ENCODE data around the gene THEM4. TPM values are rescaled to one million over a fixed set of nuclear protein-coding genes. Genes with fewer than 3 reads are reported as not detected.

Gene THEM4
- total and polyA plus RNA-seq, 2 of the 8 experiments (the other 6 are each of a cell fraction or from before 2014, with no cell fraction given): 9.9 to 11.2 TPM

DNA sequence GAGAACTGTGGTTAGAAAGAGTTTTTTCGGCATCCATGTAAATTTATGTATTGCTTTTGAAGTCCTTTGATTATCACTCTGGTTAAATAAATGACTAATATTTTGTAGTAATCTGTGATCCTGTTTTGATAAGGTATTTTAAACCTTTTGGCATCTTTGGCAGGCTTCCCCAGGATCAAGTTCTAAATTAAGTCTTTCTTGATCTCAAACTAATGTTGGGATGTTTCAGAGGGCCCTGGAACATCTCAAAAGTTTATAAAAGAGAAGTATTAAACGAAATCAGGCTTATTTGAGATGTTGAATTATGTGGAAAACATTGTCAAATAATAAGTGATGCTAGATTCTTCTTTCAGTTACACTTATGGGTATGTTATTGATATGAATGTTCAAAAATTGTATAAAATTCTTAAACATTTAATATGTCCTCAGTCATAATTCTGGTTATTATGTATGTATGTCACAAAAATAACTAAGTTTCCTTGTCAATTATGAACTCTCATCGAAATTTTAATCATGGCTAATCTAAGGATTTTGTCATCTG is 47.7 kb upstream of the THEM4 start:
- H3K27me3 ChIP-seq (replicated peaks in 1 of 4; ENCODE audit: control insufficient read depth in 3 of 4, extremely low read depth in 1 of 4, insufficient read depth in 3 of 4, low read length in 3 of 4): no peaks in the 10 kb centered on the region
- CTCF ChIA-PET (ENCODE audit: partially characterized antibody): no interaction called here
- H4K8ac ChIP-seq (ENCODE audit: extremely low read depth, insufficient read depth, low read length): no peak overlapping the region
- TF ChIP-seq CHD2 (IDR thresholded peaks at IDR 0.05; ENCODE audit: low read length) (no peak), USF2 (IDR thresholded peaks at IDR 0.05; ENCODE audit: low read length) (no peak), SIX5 (IDR thresholded peaks at IDR 0.05; ENCODE audit: low read depth, low read length) (no peak), SP1 (IDR thresholded peaks at IDR 0.05; ENCODE audit: low read depth, low read length) (no peak), CHD1 (IDR thresholded peaks at IDR 0.05; ENCODE audit: low read depth, low read length) (no peak), GTF2F1 (IDR thresholded peaks at IDR 0.05; ENCODE audit: borderline replicate concordance, low read depth, low read length) (no peak), POLR2AphosphoS5 (IDR thresholded peaks at IDR 0.05; ENCODE audit: low read depth, low read length) (no peak), SIRT6 (IDR thresholded peaks at IDR 0.05; ENCODE audit: low read length) (no peak), TAF1 (IDR thresholded peaks at IDR 0.05; ENCODE audit: low read depth, low read length) (no peak)
- TF ChIP-seq, protein P1, sequence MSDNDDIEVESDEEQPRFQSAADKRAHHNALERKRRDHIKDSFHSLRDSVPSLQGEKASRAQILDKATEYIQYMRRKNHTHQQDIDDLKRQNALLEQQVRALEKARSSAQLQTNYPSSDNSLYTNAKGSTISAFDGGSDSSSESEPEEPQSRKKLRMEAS (IDR thresholded peaks at IDR 0.05): no peak
- no peak overlapping the region for H2BK15ac ChIP-seq (ENCODE audit: low read length)
- H3K9me3 ChIP-seq (ENCODE audit: insufficient read depth in 2 of 2, low read depth in 1 of 2, low read length in 1 of 2): no peaks in the 10 kb centered on the region
- H3K4me2 ChIP-seq (ENCODE audit: insufficient read depth in 1 of 2, low read depth in 2 of 2, low read length in 2 of 2): no peak overlapping the region
- H4K20me1 ChIP-seq (replicated peaks in 1 of 2; ENCODE audit: control insufficient read depth in 1 of 2, insufficient read depth in 2 of 2, low read length in 2 of 2): no peaks in the 10 kb centered on the region
- H3K79me1 ChIP-seq (ENCODE audit: low read depth, low read length): no peaks in the 10 kb centered on the region
- H2BK12ac ChIP-seq (ENCODE audit: low read depth, low read length): no peak overlapping the region
- no peak overlapping the region for H3K9ac ChIP-seq (replicated peaks in 1 of 4; ENCODE audit: extremely low read depth in 1 of 4, low read depth in 3 of 4, low read length in 3 of 4)
- no peak overlapping the region for H3K4ac ChIP-seq (replicated peaks; ENCODE audit: insufficient read length, low read depth, low read length)
- no peaks in the 10 kb centered on the region for H3K36me3 ChIP-seq (ENCODE audit: control insufficient read depth in 2 of 4, insufficient read depth in 4 of 4, low read length in 3 of 4)
- no peak overlapping the region for H3K27ac ChIP-seq (ENCODE audit: low read depth, low read length)
- H3K79me2 ChIP-seq (ENCODE audit: control insufficient read depth in 1 of 2, insufficient read depth in 2 of 2, low read length in 2 of 2): no peaks in the 10 kb centered on the region
- DNase-seq (ENCODE audit: low read depth in 1 of 2, low spot score in 2 of 2) (no peak), FAIRE-seq (no peak)
- no peak overlapping the region for H3K56ac ChIP-seq (replicated peaks; ENCODE audit: insufficient read length, low read depth, low read length)
- no peak overlapping the region for H3K4me3 ChIP-seq (ENCODE audit: extremely low read depth in 1 of 4, insufficient read depth in 2 of 4, low read depth in 3 of 4, low read length in 4 of 4)
- no peak overlapping the region for H3K18ac ChIP-seq (ENCODE audit: extremely low read depth, low read length)
- no peak overlapping the region for H2BK5ac ChIP-seq (ENCODE audit: low read depth, low read length)
- WGBS, 2 experiments (ENCODE audit: extremely low coverage in 1 of 2, insufficient coverage in 1 of 2, insufficient read length in 1 of 2, insufficient replicate concordance in 2 of 2, low coverage in 1 of 2, low lambda C conversion rate in 2 of 2, missing lambda C conversion rate in 1 of 2): 84% methylated on average over 3 of the region's 3 CpGs; no CpG with 5 or more reads in 1 of the 2 experiments
- POLR2A ChIA-PET (ENCODE audit: partially characterized antibody): no interaction called here
- no peak overlapping the region for H4K5ac ChIP-seq (ENCODE audit: insufficient read length, low read depth, low read length)
- H4K91ac ChIP-seq (replicated peaks; ENCODE audit: insufficient read length, low read length): no peak overlapping the region
- H3K14ac ChIP-seq (ENCODE audit: insufficient read length): no peak overlapping the region
- no peak overlapping the region for H2AFZ ChIP-seq (ENCODE audit: low read length)
- H3K23me2 ChIP-seq (ENCODE audit: low read depth, low read length): no peaks in the 10 kb centered on the region
- no peak overlapping the region for H3K23ac ChIP-seq (ENCODE audit: insufficient read length)
- no peak overlapping the region for H2BK120ac ChIP-seq (replicated peaks; ENCODE audit: low read depth, low read length)
- no peaks in the 10 kb centered on the region for H3K4me1 ChIP-seq (replicated peaks in 1 of 4; ENCODE audit: control insufficient read depth in 3 of 4, insufficient read depth in 4 of 4, low read length in 3 of 4)
- H2BK20ac ChIP-seq (ENCODE audit: low read length): no peak overlapping the region
- H2AK5ac ChIP-seq (ENCODE audit: low read depth, low read length): no peak overlapping the region
